Measurements from ENCODE around the gene CDK10. TPM values are rescaled to one million over a fixed set of nuclear protein-coding genes. Genes with fewer than 3 reads are reported as not detected.
A peak's percentile ranks its signal among the peaks of the same experiment; 100 is the strongest.
"Not testable (repeated sequence)": the region's sequence is repeated elsewhere in the genome, so short reads cannot be mapped to it uniquely, and the experiment has no call there.

Gene CDK10
- total RNA-seq, 3 donors from 2014 or later (not counting 1 experiment from before 2014, with no cell fraction given): 102 to 123 (median 114) TPM

GRCh38 chr16:89693289-89693731, 6.8 kb downstream of the CDK10 start:
- H3K36me3 ChIP-seq (ENCODE audit: control insufficient read depth, insufficient read depth, low read length): peaks cover 38% of the 10 kb centered on the region
- no peak overlapping the region for H3K27ac Mint-ChIP-seq

GRCh38 chr16:89693931-89694783, 7.7 kb downstream of the CDK10 start:
- Histone ChIP-seq H3K27ac (ENCODE audit: low read length) (no peak overlapping the region), H3K9me3 (ENCODE audit: control insufficient read depth, insufficient read depth, low read length) (no peaks in the 10 kb centered on the region), H3K27me3 (ENCODE audit: control insufficient read depth, insufficient read depth, low read length) (no peaks in the 10 kb centered on the region), H3K4me3 (ENCODE audit: low read length) (no peak overlapping the region), H3K36me3 (ENCODE audit: control insufficient read depth, insufficient read depth, low read length) (peaks cover 38% of the 10 kb centered on the region), H3K4me1 (ENCODE audit: control insufficient read depth, insufficient read depth, low read length) (peaks cover 30% of the 10 kb centered on the region)
- ATAC-seq: no peak
- Mint-ChIP-seq H3K36me3 (no peaks in the 10 kb centered on the region), H3K9me3 (no peaks in the 10 kb centered on the region), H3K27me3 (ENCODE audit: low read depth in 2 of 2) (no peaks in the 10 kb centered on the region), H3K4me3 (peak overlapping the region; percentile 2), H3K27ac (no peak overlapping the region), H3K4me1 (peaks cover 12 to 33% of the 10 kb centered on the region in 2 donors)
- WGBS (ENCODE audit: insufficient coverage): 92% methylated on average over 32 of the region's 32 CpGs
- TF ChIP-seq CTCF (IDR thresholded peaks at IDR 0.05): no peak
- no peak for DNase-seq
- intact Hi-C loops (cut with micrococcal nuclease): no loop called here

More at GRCh38 chr16:89693289-89693731, 6.8 kb downstream of the CDK10 start:
- Mint-ChIP-seq H3K9me3 (no peaks in the 10 kb centered on the region), H3K4me1 (peaks cover 12 to 33% of the 10 kb centered on the region in 2 donors), H3K36me3 (no peaks in the 10 kb centered on the region), H3K27me3 (ENCODE audit: low read depth in 2 of 2) (no peaks in the 10 kb centered on the region), H3K4me3 (no peak overlapping the region)
- no peaks in the 10 kb centered on the region for H3K27me3 ChIP-seq (ENCODE audit: control insufficient read depth, insufficient read depth, low read length)
- WGBS (ENCODE audit: insufficient coverage): 96% methylated on average over 11 of the region's 11 CpGs
- no peak for TF ChIP-seq CTCF (IDR thresholded peaks at IDR 0.05)
- H3K9me3 ChIP-seq (ENCODE audit: control insufficient read depth, insufficient read depth, low read length): no peaks in the 10 kb centered on the region
- peaks cover 30% of the 10 kb centered on the region for H3K4me1 ChIP-seq (ENCODE audit: control insufficient read depth, insufficient read depth, low read length)
- no peak overlapping the region for H3K27ac ChIP-seq (ENCODE audit: low read length)
- intact Hi-C loops (cut with micrococcal nuclease): no loop called here
- DNase-seq: no peak
- H3K4me3 ChIP-seq (ENCODE audit: low read length): no peak overlapping the region
- ATAC-seq: no peak

- H3K4me3 ChIP-seq (ENCODE audit: low read length); H3K27ac ChIP-seq (ENCODE audit: low read length); DNase-seq; H3K9me3 ChIP-seq (ENCODE audit: control insufficient read depth, insufficient read depth, low read length); H3K4me3 Mint-ChIP-seq; H3K27me3 ChIP-seq (ENCODE audit: control insufficient read depth, insufficient read depth, low read length); ATAC-seq; H3K27me3 Mint-ChIP-seq (ENCODE audit: low read depth in 2 of 2); intact Hi-C loops (cut with micrococcal nuclease); H3K36me3 Mint-ChIP-seq; H3K9me3 Mint-ChIP-seq; H3K27ac Mint-ChIP-seq: not testable (repeated sequence)
- H3K4me1 Mint-ChIP-seq: peaks cover 12 to 33% of the 10 kb centered on the region in 2 donors
- Histone ChIP-seq H3K4me1 (ENCODE audit: control insufficient read depth, insufficient read depth, low read length) (peaks cover 32% of the 10 kb centered on the region), H3K36me3 (ENCODE audit: control insufficient read depth, insufficient read depth, low read length) (peaks cover 38% of the 10 kb centered on the region)
- 93% methylated on average over 23 of the region's 23 CpGs for WGBS (ENCODE audit: insufficient coverage)
Observed at GRCh38 chr16:89694784-89695085, 8.2 kb downstream of the CDK10 start.

- H3K27me3 Mint-ChIP-seq (ENCODE audit: low read depth in 2 of 2): no peaks in the 10 kb centered on the region
- WGBS (ENCODE audit: insufficient coverage): 94% methylated on average over 31 of the region's 31 CpGs
Observed at GRCh38 chr16:89695086-89695874, 8.8 kb downstream of the CDK10 start.

More at GRCh38 chr16:89695086-89695874, 8.8 kb downstream of the CDK10 start:
- peak overlapping the region; percentile 37 for H3K4me3 Mint-ChIP-seq
- Histone ChIP-seq H3K27ac (ENCODE audit: low read length) (no peak overlapping the region), H3K36me3 (ENCODE audit: control insufficient read depth, insufficient read depth, low read length) (peaks cover 38% of the 10 kb centered on the region), H3K27me3 (ENCODE audit: control insufficient read depth, insufficient read depth, low read length) (no peaks in the 10 kb centered on the region), H3K4me3 (ENCODE audit: low read length) (no peak overlapping the region), H3K9me3 (ENCODE audit: control insufficient read depth, insufficient read depth, low read length) (no peaks in the 10 kb centered on the region), H3K4me1 (ENCODE audit: control insufficient read depth, insufficient read depth, low read length) (peaks cover 38% of the 10 kb centered on the region)
- ATAC-seq (no peak), DNase-seq (no peak)
- H3K27ac Mint-ChIP-seq: no peak overlapping the region
- H3K36me3 Mint-ChIP-seq: no peaks in the 10 kb centered on the region
- peaks cover 12 to 36% of the 10 kb centered on the region in 2 donors for H3K4me1 Mint-ChIP-seq
- no peak for TF ChIP-seq CTCF (IDR thresholded peaks at IDR 0.05)
- H3K9me3 Mint-ChIP-seq: no peaks in the 10 kb centered on the region
- intact Hi-C loops (cut with micrococcal nuclease): no loop called here

Measured in natural killer cell (primary cell).